ENCODE measurements around the gene NFAT5.

GRCh38 chr16:69688589-69688988 lies 122.8 kb downstream of the NFAT5 start:
- TF ChIP-seq CTCF (IDR thresholded peaks at IDR 0.05; ENCODE audit: low read depth, low read length) (no peak), EZH2phosphoT487 (IDR thresholded peaks at IDR 0.05; ENCODE audit: low read depth) (no peak)
